8988T (cell line): ENCODE results near the gene LMF1.

Experiments used
- DNase-seq: peaks from one replicate; pipeline ENCODE4 v3.0.0; 2011

Gene LMF1

DNA sequence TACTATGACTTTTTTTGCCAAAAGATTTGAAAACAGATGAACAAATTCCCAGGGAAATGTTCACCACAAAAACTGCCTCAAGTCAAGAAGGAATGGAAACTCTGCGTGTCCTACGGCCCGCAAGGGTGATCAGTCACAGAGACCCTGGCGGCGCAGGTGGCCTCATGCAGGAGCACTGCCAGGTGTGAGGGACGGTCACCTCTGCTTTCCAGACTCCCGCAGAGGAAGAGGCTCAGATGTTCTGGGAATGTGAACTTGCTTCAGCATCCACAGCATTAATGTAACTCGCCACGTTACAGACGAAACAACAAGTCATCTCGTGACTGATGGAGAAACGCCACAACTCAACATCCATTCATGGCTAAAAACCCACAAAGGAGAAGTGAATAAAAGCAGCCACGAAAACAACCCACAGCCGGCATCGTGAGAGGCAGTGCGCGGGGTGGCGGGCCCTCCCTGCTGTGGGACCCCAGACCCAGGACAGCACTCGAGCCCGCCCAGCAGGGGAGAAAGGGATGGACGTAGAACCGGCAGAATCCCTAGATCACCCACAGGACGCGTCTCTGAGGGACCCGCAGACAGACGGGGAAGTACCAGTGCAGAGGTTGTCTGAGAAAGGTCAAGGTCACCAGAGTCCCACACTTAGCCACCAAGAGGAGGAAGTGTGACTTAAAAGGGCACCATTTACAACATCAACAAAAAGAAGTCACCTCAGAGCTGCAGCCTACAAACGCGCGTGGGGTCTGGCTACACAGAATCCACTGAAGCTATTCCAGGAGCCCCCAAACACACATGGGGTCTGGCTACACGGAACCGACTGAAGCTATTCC, 93.3 kb downstream of the LMF1 start:
- no peak for DNase-seq

DNA sequence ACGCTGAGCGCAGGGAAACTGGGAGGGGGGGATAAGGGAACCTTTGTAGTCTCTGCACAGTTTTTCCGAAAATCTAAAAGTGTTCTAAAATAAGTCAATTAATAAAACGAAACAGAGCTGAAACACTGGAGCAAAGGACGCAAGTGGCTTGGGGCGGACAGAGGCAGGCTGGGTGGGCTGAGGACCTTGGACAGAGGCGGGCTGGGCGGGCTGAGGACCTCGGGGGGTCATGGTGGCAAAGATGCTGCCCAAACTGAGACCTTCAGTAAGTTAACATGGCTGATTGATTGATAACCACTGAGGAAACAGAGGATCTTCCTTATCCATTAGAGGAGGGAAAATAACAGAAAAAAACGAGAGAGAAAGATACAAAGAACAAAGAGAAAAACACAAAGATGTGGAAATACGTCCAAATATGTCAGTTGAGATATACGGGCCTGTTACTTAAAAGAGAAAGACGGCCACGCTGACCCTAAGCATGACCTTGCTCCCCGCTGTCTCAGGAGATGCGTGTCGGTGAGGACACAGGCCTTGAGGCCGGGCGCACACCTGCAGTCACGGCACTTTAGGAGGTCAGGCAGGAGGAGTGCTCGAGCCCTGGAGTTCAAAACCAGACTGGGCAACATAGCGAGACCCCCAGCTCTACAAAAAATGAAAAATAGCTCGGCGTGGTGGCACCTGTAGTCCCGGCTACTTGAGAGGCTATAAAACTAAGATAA, 94.1 kb downstream of the LMF1 start:
- no peak for DNase-seq

DNA sequence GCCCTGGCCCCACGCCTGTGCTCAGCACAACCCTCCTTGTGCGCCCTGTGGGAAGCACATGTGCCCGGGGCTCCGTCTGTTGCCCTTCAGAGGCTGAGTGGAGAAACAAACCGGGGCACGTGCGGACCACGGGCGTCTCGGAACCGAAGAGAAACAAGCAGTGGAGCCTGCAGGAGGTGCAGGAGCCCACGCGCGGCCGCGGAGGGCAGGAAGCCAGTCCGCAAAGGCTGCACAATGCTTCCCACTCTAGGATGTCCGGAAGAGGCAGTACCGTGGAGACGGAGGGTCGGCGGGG, 94.8 kb downstream of the LMF1 start:
- no peak for DNase-seq

DNA sequence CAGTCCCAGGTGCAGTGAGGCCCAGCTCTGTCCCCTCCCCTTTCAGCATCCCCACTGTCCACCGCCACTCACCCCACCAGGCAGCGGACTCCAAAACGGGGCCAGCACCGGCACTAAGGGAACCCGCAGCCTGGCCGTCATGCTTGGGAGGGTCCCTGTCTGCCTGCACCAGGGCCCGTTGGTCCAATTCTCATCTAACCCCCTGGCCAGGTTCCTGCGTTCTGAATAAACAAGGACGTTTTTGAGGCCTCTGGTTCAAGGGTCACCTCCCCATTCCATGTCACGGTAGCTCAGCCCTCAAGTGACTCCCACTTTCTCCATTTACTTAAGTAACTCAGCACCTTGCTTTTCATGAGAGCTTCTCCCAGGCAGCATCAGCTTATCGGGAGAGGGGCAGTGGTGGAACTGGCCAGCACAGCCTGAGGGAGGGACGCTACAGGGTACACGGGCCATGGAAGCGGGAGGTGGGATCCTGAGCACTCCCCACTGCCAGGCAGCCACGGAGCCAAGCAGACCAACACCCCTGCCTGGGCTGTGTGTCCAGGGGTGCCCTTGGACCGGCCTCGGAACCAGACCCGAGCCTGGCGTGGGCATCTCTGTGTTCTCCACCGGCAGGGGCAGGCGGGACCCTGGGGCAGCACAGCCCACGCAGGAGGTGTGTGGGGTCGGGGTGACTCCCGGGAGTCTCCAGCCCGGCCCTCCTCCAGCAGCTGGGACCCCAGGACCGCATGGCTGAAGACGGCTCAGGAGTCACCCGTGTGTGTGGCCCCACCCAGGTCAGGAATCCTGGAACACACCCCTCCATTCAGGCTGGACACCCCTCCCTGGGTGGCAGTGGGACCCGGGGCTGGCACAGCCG, 95.4 kb downstream of the LMF1 start:
- no peak for DNase-seq

DNA sequence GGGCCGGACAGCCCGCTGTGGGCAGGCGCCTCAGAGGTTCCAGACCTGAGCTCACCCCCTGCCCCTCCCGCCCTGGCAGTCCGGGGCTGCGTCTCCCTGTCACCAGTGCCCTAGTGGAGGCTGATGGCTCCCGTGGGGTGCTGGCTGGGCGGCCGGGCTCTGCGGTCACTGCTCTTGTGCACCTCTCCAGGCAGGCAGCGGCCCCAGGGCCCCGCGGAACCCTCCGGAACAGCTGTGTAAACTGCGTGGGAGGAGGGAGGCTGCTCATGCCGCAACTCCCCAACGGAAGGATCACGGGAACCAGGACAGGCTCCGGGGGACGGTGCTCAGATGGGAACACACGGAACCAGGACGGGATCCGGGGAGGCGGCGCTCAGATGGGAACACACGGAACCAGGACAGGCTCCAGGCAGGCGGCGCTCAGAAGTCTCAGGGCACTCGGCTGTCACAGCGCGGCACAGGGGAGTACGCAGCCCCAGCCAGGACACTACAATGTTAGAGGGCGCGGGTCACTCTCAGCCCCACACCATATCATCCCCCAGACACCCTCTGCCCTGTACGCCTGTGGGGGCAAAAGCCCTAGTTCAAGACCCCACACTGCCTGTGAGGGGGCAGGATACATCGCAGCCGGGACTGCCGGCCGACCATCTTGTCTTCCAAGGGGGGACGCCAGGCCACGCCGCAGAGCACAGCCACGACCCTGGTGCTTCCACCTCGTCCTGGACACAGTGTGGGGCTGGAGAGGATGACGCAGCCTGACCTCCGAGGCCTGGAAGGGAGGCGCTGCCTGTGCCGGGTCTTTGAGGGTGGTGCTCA, 96.2 kb downstream of the LMF1 start:
- no peak for DNase-seq

DNA sequence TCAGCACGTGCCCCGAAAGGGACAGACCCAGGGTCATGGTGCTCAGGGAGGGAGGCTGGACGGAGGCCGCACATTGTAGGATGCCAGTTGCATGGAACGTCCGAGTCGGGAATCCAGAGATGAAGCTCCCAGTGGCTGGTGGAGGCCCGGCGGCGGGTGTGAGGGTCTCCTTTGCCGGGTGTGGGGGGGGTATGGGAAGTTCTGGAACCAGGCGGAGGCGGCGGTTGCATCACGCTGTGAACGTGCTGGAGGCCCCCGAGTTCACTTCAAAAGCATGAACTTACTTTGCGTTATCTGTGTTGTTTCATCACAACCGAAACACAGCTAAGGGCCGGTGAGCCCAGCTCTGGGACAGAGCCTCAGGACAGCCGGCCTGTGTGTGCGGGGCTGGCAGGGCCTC, 96.9 kb downstream of the LMF1 start:
- DNase-seq = no peak

DNA sequence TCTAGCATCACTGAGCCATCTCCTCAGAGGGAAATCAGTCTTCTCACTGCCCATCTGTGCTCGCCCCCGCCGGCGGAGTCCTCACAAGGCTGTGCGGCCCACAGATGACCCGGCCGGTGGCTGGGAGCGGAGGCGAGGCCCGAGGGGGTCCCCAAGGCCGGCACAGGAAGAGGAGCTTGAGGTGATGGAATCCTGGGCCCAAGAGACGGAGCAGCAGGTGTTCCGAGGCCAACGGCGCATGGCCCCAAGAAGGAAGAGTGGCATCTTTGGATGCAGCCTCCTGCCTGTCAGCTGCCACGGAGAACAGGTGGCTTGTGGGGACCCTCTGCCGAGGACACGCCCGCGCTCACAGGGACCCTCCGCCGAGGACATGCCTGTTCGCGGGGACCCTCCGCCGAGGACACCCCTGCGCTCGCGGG, 97.5 kb downstream of the LMF1 start:
- DNase-seq = no peak

DNA sequence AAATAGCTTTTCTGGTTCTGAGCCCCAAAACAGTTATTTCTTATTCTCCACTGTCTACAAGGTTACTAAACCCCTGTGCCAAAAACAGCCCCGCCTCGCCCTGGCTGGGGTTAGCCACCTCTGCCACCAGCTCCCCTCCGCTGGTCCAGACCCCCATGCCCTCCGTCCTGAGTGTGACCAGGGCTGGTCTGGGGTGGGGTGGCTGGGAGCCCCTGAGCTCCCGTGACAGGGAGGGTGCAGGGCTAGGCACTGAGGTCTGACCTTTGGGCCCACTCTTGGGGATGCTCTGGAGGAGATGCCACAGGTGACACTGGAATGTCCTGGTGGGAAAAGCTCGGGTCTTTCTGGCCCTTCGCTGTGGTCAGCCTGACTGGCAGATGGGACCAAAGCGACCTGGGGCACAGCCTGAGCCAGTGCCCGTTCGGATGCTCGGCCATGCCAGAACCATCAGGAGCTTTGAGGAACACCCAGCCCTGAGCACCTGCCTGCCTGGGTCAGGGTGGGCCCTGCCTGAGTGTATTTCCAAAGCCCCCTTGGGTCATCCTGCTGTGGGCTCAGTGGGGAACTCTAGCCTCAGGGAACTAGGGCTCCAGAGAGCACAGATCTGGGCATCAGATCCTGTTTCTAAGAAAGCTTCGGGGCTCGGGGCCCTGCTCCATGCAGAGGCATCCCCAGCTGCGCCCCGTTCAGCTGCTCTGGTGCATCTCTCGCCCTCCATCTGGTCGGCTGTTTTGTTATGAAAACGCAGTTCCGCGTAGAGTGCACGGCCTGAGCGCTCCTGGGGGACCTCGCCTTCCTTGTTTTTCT, 98.1 kb downstream of the LMF1 start:
- DNase-seq = no peak

DNA sequence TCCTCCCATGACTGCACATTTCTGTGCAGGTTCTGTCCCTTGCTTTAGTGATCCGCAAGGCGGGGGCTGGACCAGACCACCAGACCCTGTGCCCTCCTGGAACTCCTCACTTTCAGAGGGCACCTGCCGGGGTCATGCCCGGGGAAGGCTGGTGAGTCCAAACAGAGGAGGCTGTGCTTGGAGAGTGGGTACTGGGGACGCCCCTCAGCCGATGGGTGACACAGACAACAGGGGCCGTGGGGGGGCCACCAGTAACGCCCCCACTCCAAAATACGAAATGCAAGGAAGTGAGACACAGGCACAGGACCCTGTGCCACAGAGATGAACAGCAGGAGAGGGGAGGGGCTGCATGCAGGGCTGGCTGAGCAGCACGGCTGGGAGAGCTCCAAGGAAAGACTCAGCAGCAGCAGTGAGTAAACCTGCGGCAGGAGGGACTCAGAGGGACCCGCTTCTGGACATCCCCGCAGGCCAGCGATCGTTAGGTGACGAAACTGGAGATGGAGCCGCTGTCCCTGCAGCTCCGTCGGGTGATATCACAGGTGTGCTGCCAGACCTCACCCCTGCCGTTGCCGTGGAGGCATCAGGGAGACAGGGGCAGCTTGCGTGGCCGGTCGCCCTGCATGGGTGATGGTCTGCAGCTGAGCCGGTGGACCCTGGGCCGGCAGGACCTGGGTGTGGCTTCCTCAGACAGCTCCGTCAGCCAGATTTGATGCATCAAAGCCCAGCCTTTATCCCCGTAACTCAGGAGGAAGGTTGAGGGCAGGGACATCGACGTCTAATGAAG, 99.0 kb downstream of the LMF1 start:
- DNase-seq = no peak

DNA sequence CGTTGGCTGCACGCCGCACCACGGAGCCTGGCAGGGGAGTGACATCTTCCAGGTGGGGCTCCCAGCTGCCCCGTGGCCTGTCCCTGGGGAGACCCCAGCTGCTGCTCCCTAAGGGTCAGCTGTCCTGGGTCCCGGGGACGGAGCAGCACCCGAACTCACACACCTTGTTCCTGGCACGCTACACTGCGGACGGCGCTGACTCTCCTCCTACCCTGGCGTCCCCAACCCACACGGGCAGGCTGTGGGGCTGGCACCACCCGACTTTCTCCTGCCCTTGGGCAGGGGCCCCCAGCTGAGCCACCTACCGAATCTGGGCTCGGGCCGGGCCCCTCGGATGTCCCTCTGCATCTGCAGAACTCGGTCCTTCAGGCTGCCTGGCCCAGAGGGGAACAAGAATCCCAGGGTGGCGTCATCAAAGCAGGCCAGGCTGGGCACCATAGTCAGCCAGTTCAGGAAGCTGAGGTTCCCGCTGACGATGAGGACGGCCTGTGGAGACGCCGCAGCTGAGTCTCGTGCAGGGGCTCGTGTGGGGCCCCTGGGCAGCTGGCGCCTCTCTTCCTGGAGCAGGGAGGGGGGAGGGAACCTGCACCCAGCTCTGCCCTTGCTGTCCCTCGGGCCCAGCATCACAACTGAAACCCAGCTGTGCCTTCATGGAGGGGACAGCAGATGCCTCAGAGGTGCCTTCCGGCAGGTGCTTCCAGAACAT, 99.8 kb downstream of the LMF1 start:
- no peak for DNase-seq

DNA sequence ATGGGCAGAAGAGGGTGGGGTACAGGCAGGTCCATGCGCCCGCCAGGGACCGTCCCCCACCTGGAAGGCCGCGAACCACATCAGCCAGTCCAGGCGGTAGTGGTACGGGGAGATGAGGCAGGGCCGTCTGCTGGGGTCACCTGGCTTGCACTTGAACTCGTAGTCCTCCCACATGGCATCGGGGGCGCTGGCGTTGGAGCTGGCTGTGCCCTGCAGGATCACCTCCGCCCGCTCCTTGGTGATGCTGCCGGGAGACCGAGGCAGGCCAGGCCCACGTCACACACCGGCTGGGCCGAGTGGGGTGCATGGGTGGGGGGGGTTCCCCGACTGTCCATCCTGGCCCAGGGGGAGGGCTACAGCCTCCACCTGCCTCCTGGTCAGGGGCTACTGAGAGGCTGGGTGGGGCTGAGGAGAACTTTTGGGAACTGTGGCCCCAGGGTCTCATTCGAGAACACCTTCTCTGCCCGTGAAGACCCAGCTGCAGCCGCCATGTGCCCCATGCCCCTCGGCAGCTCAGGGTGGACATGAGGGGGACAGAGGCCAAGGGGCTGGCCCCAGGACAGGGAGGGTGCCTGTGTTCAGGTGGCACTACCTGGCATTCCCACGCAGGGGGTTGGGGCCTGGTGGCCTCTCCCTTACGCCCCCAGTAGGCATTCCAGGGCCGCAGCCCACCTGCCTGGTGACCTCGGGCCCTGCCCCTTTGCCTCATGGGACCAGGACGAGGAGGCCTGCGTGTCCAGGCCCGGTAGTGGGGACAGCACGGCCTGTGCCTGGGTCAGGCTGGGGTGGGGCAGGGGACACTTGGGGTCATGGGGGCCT, 100.8 kb downstream of the LMF1 start:
- no peak for DNase-seq

DNA sequence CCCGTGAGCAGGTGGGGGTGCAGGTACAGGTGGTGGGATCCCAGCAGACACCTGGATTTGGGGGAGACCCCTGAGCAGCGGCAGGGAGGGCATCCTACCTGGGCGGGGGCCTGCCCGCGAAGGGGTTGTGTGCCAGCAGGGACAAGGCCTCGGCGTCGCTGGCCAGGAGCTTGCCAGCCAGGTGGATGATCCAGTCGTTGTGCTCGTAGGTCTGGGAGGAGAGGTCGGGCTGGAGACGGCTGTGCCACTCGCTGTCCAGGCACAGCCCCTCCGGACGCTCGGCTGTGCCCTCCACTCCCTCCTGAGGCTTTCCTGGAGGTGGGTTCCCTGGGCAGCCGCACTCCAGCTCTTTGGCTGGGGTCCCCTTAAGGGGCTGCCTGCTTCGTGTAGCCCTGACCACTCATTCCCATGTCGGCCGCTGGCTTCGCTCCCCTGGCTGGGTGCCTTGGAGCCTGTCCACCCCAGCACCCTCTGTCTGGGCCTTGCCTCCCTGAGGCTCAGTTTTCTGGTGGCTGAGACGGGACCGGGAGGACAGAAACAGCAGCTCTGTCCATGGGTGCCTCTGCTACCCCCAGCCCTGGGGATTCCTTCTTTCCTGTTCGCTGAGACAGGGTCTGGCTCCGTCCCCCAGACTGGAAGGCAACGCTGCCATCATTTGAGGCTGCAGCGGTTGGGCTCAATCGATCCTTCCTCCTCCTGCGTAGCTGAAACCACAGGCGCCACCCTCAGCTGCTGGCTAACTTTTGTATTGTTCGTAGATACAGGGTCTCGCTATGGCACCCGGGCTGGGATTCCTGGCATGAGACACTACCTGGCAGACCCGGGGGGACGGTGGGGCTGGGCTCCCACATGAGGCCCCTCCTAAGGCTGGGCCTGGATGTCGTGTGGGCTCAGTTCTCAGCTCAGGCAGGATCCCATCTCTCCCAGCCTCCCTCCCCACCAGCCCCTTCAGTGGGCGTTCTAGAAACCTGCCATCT, 101.7 kb downstream of the LMF1 start:
- DNase-seq = no peak

DNA sequence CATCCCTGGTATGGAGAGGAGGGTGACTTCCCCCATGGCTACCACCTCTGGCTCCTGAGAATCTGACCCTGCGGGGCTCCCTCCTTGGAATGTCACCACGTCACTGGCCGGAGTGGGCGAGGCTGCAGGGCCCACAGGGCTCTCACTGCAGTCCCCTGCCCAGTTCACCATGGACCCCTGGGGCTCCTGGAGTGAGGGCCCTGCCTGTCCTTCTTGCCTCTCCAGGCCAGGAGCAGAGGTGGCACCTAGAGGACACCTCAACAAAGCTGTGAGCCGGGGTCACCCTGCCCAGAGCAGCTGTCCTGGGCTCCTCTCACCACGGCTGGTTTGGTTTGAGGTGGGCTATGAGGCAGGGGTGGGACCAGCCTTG, 102.4 kb downstream of the LMF1 start:
- DNase-seq = no peak

DNA sequence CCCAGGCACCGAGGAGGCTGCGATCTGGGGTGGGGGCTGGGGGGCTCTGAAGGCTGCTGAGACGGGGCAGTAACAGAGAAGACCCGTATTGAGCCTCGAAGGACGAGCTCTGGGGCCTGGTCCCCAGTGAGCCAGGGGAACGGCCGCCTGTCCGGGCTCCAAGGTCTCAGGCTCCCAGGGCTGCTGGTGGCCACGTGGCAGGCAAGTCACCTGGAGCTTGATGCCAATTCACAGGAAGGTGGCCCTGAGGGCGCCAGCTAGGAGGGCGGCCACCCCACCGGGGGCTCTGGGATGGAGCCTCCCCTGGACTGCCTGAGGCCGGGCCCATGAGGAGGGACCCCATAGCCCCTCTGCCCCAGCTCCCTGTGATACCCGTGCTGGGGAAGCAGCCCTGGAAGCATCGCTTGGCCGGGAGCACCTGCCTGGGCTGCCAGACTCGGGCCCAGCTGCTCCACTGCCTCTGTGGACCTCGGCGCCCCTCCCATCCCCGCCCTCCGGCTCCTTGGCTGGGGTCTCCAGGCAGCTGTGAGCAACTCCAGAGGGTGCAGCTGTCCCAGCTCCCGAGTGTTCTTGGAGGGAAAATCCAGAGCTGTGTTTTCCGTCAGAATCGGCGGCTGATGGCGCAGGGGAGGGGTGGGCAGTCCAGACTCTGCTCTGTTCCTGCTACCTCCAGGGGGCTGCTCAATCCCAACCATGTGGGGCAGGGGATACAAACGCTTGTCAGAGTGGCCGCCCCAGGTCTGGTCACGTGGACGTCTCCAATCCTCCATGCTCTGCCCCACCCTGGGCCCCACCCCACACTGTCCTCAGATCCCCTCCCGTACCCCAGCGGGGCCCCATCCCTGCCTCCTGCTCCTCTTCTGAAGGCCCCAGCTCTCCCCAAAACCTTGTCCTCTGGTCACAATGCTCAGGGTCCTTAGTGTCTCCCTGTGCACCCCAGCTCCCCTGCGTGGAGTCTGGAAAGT, 103.1 kb downstream of the LMF1 start:
- DNase-seq = no peak

DNA sequence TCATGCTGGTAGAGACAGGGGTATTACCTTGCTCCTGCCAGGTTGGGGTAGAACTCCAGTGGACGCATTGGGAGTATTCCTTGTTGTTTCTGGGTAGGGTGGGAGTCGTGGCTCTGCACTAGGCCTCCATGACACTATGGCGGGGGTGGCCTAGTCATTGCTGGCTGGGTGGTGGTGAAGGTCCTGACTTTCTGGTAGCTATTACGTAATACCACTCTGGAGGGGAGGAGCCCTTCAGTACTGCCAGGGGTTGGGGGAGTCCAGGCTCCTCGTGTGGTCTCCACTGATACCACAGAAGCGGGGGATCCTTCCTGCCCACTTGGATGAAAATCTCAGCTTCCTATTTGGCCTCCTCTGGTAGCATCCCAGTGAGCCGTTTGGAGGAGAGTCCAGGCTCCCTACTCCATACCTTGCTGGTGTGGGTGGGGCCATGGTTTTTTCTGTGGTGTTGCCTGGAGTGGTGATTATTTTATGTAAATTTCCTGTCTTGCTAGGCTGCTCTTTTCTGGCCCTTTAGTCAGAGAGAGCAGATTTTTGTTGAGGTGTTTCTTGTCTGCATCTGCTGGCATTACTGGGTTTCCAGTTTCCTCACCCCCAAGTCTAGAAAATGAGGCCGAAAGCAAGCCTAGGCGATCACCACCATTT, 104.4 kb downstream of the LMF1 start:
- DNase-seq = no peak

DNA sequence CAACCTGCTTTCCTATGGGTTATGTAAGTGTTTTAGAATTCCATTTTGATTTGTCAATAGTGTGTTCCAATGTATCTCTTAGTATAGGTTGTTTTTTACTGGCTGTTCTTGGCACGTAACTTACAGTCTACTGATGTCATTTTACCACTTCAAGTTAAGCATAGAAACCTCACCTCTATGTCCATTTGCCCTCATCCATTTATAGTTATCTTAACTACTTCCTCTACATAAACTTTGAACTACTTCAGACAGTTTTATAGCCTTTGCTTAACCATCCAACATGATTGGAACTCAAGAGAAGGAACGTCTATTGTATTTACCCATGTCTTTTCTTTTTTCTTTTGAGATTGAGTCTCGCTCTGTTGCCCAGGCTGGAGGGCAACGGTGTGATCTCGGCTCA, 105.8 kb downstream of the LMF1 start:
- no peak for DNase-seq

DNA sequence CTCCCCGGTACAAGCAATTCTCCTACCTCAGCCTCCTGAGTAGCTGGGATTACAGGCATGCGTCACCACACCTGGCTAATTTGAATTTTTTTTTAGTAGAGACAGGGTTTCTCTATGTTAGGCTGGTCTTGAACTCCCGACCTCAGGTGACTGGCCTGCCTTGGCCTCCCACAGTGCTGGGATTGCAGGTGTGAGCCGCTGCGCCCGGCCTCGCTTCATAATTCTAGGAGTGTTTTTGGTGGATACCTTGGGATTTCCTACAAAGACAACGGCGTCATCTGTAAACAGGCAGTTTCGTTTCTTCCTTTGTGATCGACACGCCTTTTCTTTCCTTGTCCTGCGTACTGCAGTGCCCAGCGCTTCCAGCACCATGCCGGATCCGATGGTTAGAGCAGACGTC, 109.3 kb downstream of the LMF1 start:
- DNase-seq = no peak
